Activated naive CD4-positive, alpha-beta T cell treated with anti-CD3 and anti-CD28 coated beads, Interleukin-2, amount 50 U/mL, for 16 hours (primary cell): ENCODE measurements around the gene ZNF727.
"Not testable (repeated sequence)": the region's sequence is repeated elsewhere in the genome, so short reads cannot be mapped to it uniquely, and the experiment has no call there.

Experiments
- DNase-seq: peaks from one replicate; pipeline ENCODE4 v3.0.0-alpha.2; 2020

Gene ZNF727

GRCh38 chr7:64045301-64046040 lies at the start of gene ZNF727:
Gene ZNF727 (plus strand): TSS chr7:64045434. CDS start chr7:64045622, 188 bp downstream.
- no peak for DNase-seq

- DNase-seq, result no peak
Observed at GRCh38 chr7:63998549-63998948, 46.7 kb upstream of the ZNF727 start, which contains the start of gene ZNF722. Gene ZNF722 (plus strand): TSS chr7:63998849. CDS start chr7:63998962, 113 bp downstream.

DNA sequence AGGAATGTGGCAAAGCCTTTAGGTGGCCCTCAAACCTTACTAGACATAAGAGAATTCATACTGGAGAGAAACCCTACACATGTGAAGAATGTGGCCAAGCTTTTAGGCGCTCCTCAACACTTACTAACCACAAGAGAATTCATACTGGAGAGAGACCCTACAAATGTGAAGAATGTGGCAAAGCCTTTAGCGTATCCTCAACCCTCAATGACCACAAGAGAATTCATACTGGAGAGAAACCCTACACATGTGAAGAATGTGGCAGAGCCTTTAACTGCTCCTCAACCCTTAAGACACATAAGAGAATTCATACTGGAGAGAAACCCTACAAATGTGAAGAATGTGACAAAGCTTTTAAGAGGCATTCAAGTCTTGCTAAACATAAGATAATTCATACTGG lies 29.7 kb upstream of the ZNF727 start:
- not testable (repeated sequence) for DNase-seq

- DNase-seq, result no peak
Observed at GRCh38 chr7:64035388-64035787, 9.8 kb upstream of the ZNF727 start.

GRCh38 chr7:64037095-64037494 lies 8.1 kb upstream of the ZNF727 start:
- DNase-seq, result no peak

DNA sequence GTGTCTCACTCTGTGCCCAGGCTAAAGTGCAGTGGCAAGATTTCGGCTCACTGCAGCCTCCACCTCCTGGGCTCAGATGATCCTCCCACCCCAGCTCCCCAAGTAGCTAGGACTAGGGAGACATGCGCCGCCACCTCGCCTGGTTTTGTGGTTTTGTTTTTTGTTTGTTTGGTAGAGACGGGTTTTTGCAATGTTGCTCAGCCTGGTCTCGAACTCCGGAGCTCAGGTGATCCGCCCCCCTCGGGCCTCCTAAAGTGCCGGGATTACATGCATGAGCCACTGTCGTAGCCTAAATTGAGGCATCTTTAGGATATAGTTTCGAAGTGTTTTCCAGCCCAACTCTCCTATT lies 781 bp downstream of the ZNF727 start:
- no peak for DNase-seq

DNA sequence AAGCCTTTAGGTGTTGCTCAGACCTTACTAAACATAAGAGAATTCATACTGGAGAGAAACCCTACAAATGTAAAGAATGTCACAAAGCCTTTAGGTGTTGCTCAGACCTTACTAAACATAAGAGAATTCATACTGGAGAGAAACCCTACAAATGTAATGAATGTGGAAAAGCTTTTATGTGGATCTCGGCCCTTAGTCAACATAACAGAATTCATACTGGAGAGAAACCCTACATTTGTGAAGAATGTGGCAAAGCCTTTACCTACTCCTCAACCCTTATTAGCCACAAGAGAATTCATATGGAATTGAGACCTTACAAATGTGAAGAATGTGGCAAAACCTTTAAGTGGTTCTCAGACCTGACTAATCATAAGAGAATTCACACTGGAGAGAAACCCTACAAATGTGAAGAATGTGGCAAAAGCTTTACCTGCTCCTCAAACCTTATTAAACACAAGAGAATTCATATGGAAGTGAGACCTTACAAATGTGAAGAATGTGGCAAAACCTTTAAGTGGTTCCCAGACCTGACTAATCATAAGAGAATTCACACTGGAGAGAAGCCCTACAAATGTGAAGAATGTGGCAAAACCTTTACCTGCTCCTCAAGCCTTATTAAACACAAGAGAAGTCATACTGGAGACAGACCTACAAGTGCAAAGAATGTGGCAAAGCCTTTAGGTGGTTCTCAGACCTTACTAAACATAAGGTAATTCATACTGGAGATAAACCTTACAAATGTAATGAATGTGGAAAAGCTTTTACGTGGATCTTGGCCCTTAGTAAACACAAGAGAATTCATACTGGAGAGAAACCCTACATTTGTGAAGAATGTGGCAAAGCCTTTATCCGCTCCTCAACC lies 32.8 kb downstream of the ZNF727 start:
- not testable (repeated sequence) for DNase-seq

GRCh38 chr7:64078699-64078994 lies 33.4 kb downstream of the ZNF727 start:
- DNase-seq, result no peak

DNA sequence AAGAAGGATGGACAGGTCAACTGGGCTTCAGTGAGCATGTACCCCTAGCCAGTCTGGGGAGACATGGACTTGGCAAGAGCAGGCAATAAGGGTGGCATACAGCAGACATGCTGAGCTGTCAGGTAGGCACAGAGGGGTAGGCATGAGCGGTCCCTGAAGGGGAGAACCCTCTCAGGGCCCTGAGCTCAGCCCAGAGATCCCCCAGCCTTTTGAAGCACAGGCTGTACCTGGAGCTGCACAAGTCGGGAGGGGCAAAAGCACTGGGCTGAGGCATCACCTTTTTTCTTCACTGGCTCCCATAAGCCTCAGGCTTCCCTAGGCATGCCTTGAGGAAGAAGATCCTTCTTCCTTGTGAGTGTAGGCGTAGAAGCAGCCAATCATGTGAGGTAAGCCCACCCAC lies 42.3 kb downstream of the ZNF727 start:
- no peak for DNase-seq

GRCh38 chr7:64088863-64089262 lies 43.6 kb downstream of the ZNF727 start:
- DNase-seq, result not testable (repeated sequence)
